ENCODE results near the gene TMEM248. TPM values are rescaled to one million over a fixed set of nuclear protein-coding genes. Genes with fewer than 3 reads are reported as not detected.
A peak's percentile ranks its signal among the peaks of the same experiment; 100 is the strongest.

The TMEM248 gene
- total and polyA plus RNA-seq, 2 of the 13 experiments (the other 11 are each of a cell fraction or from before 2014, with no cell fraction given): 54.3 to 109 TPM

DNA sequence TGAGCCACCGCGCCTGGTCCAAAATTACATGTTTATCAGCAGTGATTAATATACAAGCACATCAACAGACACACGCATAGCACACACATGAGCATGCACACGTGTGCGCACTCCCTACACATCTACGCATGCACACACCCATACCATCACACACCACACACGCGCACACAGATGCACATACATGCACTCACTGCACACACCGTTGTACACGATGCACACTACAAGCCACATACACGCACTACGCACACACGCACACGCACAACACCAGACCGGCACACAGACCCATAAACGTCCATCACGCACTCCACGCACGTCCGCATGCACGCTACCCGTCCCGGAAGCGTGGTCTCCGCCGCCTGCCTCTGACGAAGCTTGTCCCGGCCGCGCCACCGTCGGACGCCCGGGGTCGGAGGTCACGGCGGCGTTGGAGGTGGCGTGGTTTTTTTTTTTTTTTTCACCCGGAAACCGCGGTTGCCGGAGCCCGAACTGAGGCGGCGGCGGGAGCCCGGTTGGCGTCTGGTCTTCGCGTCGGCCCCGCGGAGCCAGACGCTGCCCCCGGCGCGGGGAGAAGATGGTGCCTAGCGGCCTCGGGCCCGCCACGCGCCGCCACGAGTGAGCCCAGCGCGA lies at the start of gene TMEM248 (continued):
- TF ChIP-seq, protein P1, sequence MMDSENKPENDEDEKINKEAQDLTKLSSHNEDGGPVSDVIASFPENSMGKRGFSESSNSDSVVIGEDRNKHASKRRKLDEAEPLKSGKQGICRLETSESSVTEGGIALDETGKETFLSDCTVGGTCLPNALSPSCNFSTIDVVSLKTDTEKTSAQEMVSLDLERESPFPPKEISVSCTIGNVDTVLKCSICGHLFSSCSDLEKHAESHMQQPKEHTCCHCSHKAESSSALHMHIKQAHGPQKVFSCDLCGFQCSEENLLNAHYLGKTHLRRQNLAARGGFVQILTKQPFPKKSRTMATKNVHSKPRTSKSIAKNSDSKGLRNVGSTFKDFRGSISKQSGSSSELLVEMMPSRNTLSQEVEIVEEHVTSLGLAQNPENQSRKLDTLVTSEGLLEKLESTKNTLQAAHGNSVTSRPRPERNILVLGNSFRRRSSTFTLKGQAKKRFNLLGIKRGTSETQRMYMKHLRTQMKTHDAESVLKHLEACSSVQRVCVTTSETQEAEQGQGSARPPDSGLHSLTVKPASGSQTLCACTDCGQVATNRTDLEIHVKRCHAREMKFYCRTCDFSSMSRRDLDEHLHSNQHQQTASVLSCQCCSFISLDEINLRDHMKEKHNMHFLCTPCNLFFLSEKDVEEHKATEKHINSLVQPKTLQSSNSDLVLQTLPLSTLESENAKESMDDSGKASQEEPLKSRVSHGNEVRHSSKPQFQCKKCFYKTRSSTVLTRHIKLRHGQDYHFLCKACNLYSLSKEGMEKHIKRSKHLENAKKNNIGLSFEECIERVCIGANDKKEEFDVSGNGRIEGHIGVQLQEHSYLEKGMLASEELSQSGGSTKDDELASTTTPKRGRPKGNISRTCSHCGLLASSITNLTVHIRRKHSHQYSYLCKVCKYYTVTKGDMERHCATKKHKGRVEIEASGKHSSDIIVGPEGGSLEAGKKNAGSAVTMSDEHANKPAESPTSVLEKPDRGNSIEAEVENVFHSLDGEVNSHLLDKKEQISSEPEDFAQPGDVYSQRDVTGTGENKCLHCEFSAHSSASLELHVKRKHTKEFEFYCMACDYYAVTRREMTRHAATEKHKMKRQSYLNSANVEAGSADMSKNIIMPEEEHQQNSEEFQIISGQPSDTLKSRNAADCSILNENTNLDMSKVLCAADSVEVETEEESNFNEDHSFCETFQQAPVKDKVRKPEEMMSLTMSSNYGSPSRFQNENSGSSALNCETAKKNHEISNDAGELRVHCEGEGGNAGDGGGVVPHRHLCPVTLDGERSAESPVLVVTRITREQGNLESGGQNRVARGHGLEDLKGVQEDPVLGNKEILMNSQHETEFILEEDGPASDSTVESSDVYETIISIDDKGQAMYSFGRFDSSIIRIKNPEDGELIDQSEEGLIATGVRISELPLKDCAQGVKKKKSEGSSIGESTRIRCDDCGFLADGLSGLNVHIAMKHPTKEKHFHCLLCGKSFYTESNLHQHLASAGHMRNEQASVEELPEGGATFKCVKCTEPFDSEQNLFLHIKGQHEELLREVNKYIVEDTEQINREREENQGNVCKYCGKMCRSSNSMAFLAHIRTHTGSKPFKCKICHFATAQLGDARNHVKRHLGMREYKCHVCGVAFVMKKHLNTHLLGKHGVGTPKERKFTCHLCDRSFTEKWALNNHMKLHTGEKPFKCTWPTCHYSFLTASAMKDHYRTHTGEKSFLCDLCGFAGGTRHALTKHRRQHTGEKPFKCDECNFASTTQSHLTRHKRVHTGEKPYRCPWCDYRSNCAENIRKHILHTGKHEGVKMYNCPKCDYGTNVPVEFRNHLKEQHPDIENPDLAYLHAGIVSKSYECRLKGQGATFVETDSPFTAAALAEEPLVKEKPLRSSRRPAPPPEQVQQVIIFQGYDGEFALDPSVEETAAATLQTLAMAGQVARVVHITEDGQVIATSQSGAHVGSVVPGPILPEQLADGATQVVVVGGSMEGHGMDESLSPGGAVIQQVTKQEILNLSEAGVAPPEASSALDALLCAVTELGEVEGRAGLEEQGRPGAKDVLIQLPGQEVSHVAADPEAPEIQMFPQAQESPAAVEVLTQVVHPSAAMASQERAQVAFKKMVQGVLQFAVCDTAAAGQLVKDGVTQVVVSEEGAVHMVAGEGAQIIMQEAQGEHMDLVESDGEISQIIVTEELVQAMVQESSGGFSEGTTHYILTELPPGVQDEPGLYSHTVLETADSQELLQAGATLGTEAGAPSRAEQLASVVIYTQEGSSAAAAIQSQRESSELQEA (CRISPR knock-in tag; IDR thresholded peaks at IDR 0.05; ENCODE audit: not compliant biosample characterization): peak; percentile 57
- TF ChIP-seq PHF20 (CRISPR knock-in tag; IDR thresholded peaks at IDR 0.05) (peak; percentile 97), MEF2D (CRISPR knock-in tag; IDR thresholded peaks at IDR 0.05) (peak; percentile 88), POLR2AphosphoS5 (IDR thresholded peaks at IDR 0.05; ENCODE audit: low read depth, low read length) (peak; percentile 94), ZNF850 (CRISPR knock-in tag; conservative IDR thresholded peaks at IDR 0.05) (no peak), ZNF781 (CRISPR knock-in tag; IDR thresholded peaks at IDR 0.05; ENCODE audit: borderline replicate concordance, not compliant biosample characterization) (no peak), ZNF839 (CRISPR knock-in tag; IDR thresholded peaks at IDR 0.05; ENCODE audit: borderline replicate concordance) (peak; percentile 91; the same call in 1 of the 2 replicates), SIX1 (CRISPR knock-in tag; IDR thresholded peaks at IDR 0.05; ENCODE audit: borderline replicate concordance) (no peak), THYN1 (CRISPR knock-in tag; IDR thresholded peaks at IDR 0.05; ENCODE audit: borderline replicate concordance, low read depth) (no peak)
- TF ChIP-seq, protein P2, sequence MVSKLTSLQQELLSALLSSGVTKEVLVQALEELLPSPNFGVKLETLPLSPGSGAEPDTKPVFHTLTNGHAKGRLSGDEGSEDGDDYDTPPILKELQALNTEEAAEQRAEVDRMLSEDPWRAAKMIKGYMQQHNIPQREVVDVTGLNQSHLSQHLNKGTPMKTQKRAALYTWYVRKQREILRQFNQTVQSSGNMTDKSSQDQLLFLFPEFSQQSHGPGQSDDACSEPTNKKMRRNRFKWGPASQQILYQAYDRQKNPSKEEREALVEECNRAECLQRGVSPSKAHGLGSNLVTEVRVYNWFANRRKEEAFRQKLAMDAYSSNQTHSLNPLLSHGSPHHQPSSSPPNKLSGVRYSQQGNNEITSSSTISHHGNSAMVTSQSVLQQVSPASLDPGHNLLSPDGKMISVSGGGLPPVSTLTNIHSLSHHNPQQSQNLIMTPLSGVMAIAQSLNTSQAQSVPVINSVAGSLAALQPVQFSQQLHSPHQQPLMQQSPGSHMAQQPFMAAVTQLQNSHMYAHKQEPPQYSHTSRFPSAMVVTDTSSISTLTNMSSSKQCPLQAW (CRISPR knock-in tag; IDR thresholded peaks at IDR 0.05): peak; percentile 93
